ENCODE data around the gene HGF.

The HGF gene

DNA sequence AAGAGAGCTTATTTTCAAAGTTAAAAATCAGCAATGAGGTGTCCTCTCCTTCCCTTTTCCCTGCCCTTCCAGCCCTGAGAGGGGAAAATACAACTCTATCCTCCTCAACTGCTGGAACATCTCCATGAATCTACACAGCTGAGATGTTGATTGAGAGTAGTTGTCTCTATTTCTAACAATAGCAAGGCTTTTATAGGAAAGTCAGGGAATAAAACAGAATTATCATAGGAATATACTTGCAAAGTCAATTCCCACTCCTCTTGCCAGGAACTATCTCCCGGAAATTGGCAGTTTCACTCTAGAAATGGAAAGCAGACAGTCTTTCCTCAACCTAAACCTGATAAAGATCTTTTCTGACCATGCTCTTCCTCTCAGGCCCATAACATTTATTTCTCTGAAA is 8.8 kb downstream of the HGF start:
- TF ChIP-seq, protein P1, sequence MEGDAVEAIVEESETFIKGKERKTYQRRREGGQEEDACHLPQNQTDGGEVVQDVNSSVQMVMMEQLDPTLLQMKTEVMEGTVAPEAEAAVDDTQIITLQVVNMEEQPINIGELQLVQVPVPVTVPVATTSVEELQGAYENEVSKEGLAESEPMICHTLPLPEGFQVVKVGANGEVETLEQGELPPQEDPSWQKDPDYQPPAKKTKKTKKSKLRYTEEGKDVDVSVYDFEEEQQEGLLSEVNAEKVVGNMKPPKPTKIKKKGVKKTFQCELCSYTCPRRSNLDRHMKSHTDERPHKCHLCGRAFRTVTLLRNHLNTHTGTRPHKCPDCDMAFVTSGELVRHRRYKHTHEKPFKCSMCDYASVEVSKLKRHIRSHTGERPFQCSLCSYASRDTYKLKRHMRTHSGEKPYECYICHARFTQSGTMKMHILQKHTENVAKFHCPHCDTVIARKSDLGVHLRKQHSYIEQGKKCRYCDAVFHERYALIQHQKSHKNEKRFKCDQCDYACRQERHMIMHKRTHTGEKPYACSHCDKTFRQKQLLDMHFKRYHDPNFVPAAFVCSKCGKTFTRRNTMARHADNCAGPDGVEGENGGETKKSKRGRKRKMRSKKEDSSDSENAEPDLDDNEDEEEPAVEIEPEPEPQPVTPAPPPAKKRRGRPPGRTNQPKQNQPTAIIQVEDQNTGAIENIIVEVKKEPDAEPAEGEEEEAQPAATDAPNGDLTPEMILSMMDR (IDR thresholded peaks at IDR 0.05; ENCODE audit: control insufficient read depth, extremely low read depth, insufficient read depth), result no peak
- DNase-seq (ENCODE audit: low read depth), result no peak
- no peak overlapping the region for H3K4me3 ChIP-seq (ENCODE audit: low read depth, low read length)

DNA sequence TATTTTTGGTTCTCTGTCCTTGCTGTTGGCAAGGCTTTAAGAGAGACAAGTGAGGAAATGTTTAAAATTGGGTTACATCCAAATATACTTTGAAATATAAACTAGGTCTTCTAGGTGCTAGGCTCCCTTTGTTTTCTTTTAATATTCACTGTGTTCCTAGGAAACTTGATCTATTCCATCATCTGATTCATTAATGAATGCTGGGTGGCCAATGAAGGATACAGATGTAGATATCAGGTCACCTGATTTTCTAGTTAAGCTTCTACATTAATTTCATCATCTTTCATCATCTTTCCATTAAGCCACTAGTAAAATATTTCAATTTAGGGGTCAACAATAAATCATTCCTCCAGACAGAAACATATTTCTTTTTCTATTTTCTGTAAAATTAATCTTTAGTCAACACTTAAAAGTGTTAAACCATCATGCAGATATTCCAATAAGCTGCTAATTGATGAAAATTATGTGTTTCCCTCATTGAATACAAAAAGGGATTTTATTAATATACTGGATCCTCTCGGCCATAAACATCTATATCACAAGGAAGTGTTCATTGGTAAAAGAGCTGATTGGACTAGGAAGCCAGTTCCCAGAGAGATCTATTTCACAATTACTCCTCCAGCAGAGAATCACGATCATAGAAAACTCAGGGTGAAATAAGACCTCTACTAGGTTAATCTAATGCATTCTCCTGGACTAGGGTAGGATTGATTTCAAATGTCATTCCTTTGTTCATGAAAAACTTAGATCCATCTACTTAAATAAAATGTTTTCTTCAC is 14.7 kb downstream of the HGF start:
- TF ChIP-seq, protein P1 (IDR thresholded peaks at IDR 0.05; ENCODE audit: control insufficient read depth, extremely low read depth, insufficient read depth), result no peak
- no peak overlapping the region for H3K4me3 ChIP-seq (ENCODE audit: low read depth, low read length)
- no peak for DNase-seq (ENCODE audit: low read depth)

DNA sequence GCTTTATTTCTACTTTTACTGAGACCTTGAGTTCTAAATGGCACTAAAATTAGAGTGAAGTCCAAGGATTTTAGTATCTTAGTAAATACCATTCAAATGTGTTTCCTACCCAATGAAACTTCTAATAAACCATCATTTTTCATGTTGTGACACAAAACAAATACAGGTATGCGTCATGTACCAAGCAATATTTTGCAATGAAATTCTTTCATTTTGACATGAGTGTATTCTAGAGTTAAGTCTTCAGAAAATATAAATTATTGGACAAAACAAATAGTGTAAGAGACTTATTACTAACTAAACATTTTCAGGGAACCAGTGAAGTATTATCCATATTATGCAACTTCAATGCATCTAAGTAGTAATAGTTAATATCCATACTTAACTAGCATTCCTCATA is 16.5 kb downstream of the HGF start:
- no peak for DNase-seq (ENCODE audit: low read depth)
- H3K4me3 ChIP-seq (ENCODE audit: low read depth, low read length), result no peak overlapping the region
- TF ChIP-seq, protein P1 (IDR thresholded peaks at IDR 0.05; ENCODE audit: control insufficient read depth, extremely low read depth, insufficient read depth), result no peak

DNA sequence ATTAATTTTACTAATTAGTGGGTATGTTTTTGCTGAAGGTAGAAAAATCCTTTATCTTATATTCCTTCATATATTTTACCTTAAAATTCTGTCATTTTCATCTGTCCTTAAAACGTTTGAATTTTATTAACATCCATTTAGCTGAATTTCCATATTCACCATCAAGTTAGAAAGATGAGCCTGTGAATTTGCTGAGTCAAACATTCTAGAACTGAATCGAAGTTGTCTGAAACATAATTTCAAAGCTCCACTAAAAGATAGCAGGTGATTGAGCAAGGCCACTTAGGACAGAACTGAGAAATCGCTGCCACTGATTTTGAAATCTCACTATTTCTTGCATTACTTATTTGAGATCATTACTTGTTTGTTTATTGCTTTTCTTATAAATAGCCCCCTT is 17.5 kb downstream of the HGF start:
- no peak overlapping the region for H3K4me3 ChIP-seq (ENCODE audit: low read depth, low read length)
- TF ChIP-seq, protein P1 (IDR thresholded peaks at IDR 0.05; ENCODE audit: control insufficient read depth, extremely low read depth, insufficient read depth), result no peak
- no peak for DNase-seq (ENCODE audit: low read depth)

DNA sequence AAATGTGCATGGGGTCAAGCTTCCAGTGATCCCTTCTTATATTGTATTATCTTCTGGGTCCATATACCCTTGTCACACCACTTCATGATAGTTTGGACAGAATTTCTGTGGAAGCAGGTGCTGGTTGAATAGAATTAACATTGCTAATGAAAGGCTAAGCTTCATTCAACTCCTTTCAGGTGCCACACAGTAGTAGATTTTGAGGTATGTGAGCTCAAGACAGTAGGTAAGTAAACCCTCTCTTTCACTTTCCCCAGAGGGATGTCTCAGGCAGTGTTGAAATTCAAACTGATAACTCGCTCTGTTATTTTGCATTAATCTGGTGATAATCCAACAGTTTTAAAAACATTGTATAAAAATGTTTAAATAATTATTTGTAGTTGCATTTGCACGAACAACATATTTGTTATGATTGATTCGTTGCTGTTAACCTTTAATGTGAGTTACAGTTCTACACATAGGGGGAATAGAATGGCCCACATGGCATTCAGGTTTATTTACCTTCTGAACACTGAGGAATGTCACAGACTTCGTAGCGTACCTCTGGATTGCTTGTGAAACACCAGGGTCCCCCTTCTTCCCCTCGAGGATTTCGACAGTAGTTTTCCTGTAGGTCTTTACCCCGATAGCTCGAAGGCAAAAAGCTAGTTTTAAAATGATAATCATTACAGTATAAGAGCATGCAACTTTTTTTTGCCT is 18.1 kb downstream of the HGF start:
- H3K4me3 ChIP-seq (ENCODE audit: low read depth, low read length), result no peak overlapping the region
- no peak for DNase-seq (ENCODE audit: low read depth)
- TF ChIP-seq, protein P1 (IDR thresholded peaks at IDR 0.05; ENCODE audit: control insufficient read depth, extremely low read depth, insufficient read depth), result no peak

DNA sequence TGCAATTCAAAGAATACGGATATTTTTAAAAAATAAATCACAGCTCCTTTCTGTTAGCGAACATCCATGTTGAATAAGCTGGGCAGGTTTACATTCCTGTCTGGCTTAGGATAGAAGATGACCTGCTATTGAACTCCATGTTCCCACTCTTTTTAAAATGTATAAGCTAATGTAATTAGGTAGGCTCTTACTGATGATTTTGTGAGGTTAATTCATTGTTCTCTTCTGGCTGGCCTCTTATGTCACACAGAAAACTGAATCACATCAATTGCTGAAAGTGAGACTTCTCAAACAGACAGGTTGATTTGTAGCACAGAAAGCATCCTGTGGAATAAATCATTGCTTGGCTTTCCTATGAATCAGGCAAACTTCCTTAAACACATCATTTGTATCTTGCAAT is 24.2 kb downstream of the HGF start:
- DNase-seq (ENCODE audit: low read depth), result no peak
- no peak overlapping the region for H3K4me3 ChIP-seq (ENCODE audit: low read depth, low read length)
- TF ChIP-seq, protein P1 (IDR thresholded peaks at IDR 0.05; ENCODE audit: control insufficient read depth, extremely low read depth, insufficient read depth), result no peak
